Type B pancreatic cell (in vitro differentiated cells): ENCODE measurements around the gene MYCL. TPM values are rescaled to one million over a fixed set of nuclear protein-coding genes. Genes with fewer than 3 reads are reported as not detected.

Source experiments
- DNase-seq: peaks from one replicate; pipeline ENCODE4 v3.0.0; 2021; ENCODE audit warnings: mixed read lengths; ENCODE audit not compliant: unreplicated experiment; ENCODE audit errors: extremely low spot score
- H3K27ac Mint-ChIP-seq: 2 replicates; pipeline ENCODE4 v1.8.0; 2021; ENCODE audit warnings: mild to moderate bottlenecking, mixed read lengths
- H3K27me3 Mint-ChIP-seq: 2 replicates; pipeline ENCODE4 v1.8.0; 2021; ENCODE audit warnings: mixed read lengths
- H3K36me3 Mint-ChIP-seq: 2 replicates; pipeline ENCODE4 v1.8.0; 2021; ENCODE audit warnings: mixed read lengths
- H3K4me1 Mint-ChIP-seq: one replicate; pipeline ENCODE4 v1.8.0; 2021; ENCODE audit warnings: mixed read lengths; ENCODE audit not compliant: unreplicated experiment
- H3K4me3 Mint-ChIP-seq: 2 replicates; pipeline ENCODE4 v1.8.0; 2021; ENCODE audit warnings: mild to moderate bottlenecking, mixed read lengths
- H3K9me3 Mint-ChIP-seq: 2 replicates; pipeline ENCODE4 v1.8.0; 2021; ENCODE audit warnings: mixed read lengths
- CTCF ChIP-seq: fragments of 200-600 bp; sonication (generic); conservative IDR thresholded peaks from 2 replicates; pipeline ENCODE4 v1.5.0; 2021; ENCODE audit warnings: antibody characterized with exemption, mild to moderate bottlenecking
- total RNA-seq: library from RNA; stranded (reverse); gene quantifications from 2 replicates; pipeline ENCODE4 v1.2.1, GENCODE V29; 2021; ENCODE audit warnings: low replicate concordance

The MYCL gene
- total RNA-seq, 1 donor from 2014 or later, result 19.5 TPM

- no peak for DNase-seq
- Mint-ChIP-seq H3K4me1 (peaks cover 16% of the 10 kb centered on the region), H3K9me3 (no peaks in the 10 kb centered on the region), H3K27me3 (no peaks in the 10 kb centered on the region), H3K36me3 (peaks cover 15% of the 10 kb centered on the region), H3K4me3 (no peak overlapping the region), H3K27ac (peak overlapping the region; percentile 18)
- no peak for TF ChIP-seq CTCF
Observed at GRCh38 chr1:39858315-39858714, 43.4 kb downstream of the MYCL start.

- Mint-ChIP-seq H3K4me3 (no peak overlapping the region), H3K9me3 (no peaks in the 10 kb centered on the region), H3K27ac (no peak overlapping the region), H3K36me3 (peaks cover 15% of the 10 kb centered on the region), H3K4me1 (peaks cover 24% of the 10 kb centered on the region), H3K27me3 (no peaks in the 10 kb centered on the region)
- no peak for TF ChIP-seq CTCF
- no peak for DNase-seq
Observed at GRCh38 chr1:39857126-39857878, 44.4 kb downstream of the MYCL start.

GRCh38 chr1:39854738-39855137, 47.0 kb downstream of the MYCL start:
- Mint-ChIP-seq H3K27ac (peak overlapping the region; percentile 26), H3K36me3 (peaks cover 12% of the 10 kb centered on the region), H3K27me3 (no peaks in the 10 kb centered on the region), H3K4me3 (no peak overlapping the region), H3K9me3 (no peaks in the 10 kb centered on the region), H3K4me1 (peaks cover 26% of the 10 kb centered on the region)
- DNase-seq, result no peak
- no peak for TF ChIP-seq CTCF

GRCh38 chr1:39854314-39854713, 47.4 kb downstream of the MYCL start:
- peaks cover 28% of the 10 kb centered on the region for H3K4me1 Mint-ChIP-seq
- no peaks in the 10 kb centered on the region for H3K27me3 Mint-ChIP-seq
- H3K36me3 Mint-ChIP-seq, result peaks cover 16% of the 10 kb centered on the region
- H3K4me3 Mint-ChIP-seq, result no peak overlapping the region
- H3K27ac Mint-ChIP-seq, result no peak overlapping the region
- no peak for TF ChIP-seq CTCF
- no peak for DNase-seq
- H3K9me3 Mint-ChIP-seq, result no peaks in the 10 kb centered on the region

- peak overlapping the region; percentile 23 for H3K4me3 Mint-ChIP-seq
- peaks cover 21% of the 10 kb centered on the region for H3K4me1 Mint-ChIP-seq
- H3K36me3 Mint-ChIP-seq, result peaks cover 17% of the 10 kb centered on the region
- H3K9me3 Mint-ChIP-seq, result no peaks in the 10 kb centered on the region
- H3K27ac Mint-ChIP-seq, result peak overlapping the region; percentile 81
- no peak for TF ChIP-seq CTCF
- no peak for DNase-seq
- no peaks in the 10 kb centered on the region for H3K27me3 Mint-ChIP-seq
Observed at GRCh38 chr1:39852876-39853275, 48.8 kb downstream of the MYCL start.
